ENCODE measurements around the gene FAM117A.
"Not testable (repeated sequence)": the region's sequence is repeated elsewhere in the genome, so short reads cannot be mapped to it uniquely, and the experiment has no call there.

The FAM117A gene

GRCh38 chr17:49742166-49742638 is 21.7 kb downstream of the FAM117A start:
- DNase-seq (ENCODE audit: low read depth, low spot score) = no peak
- no peak overlapping the region for H3K27ac ChIP-seq

GRCh38 chr17:49741692-49742076 is 22.2 kb downstream of the FAM117A start:
- no peak for DNase-seq (ENCODE audit: low read depth, low spot score)
- no peak overlapping the region for H3K27ac ChIP-seq

GRCh38 chr17:49741009-49741691 is 22.8 kb downstream of the FAM117A start:
- DNase-seq (ENCODE audit: low read depth, low spot score) = no peak
- no peak overlapping the region for H3K27ac ChIP-seq

- DNase-seq (ENCODE audit: low read depth, low spot score) = no peak
- H3K27ac ChIP-seq = no peak overlapping the region
Observed at GRCh38 chr17:49739641-49740271, 24.2 kb downstream of the FAM117A start.

GRCh38 chr17:49738456-49739163 is 25.3 kb downstream of the FAM117A start:
- no peak overlapping the region for H3K27ac ChIP-seq
- no peak for DNase-seq (ENCODE audit: low read depth, low spot score)

- H3K27ac ChIP-seq = no peak overlapping the region
- DNase-seq (ENCODE audit: low read depth, low spot score) = no peak
Observed at GRCh38 chr17:49734515-49735490, 29.1 kb downstream of the FAM117A start.

- DNase-seq (ENCODE audit: low read depth, low spot score) = no peak
- no peak overlapping the region for H3K27ac ChIP-seq
Observed at GRCh38 chr17:49731435-49731831, 32.5 kb downstream of the FAM117A start.

- no peak overlapping the region for H3K27ac ChIP-seq
Observed at GRCh38 chr17:49730785-49731434, 33.0 kb downstream of the FAM117A start.

GRCh38 chr17:49730078-49730784 is 33.7 kb downstream of the FAM117A start:
- DNase-seq (ENCODE audit: low read depth, low spot score) = no peak
- H3K27ac ChIP-seq = no peak overlapping the region

More at GRCh38 chr17:49730785-49731434, 33.0 kb downstream of the FAM117A start:
- no peak for DNase-seq (ENCODE audit: low read depth, low spot score)

GRCh38 chr17:49729069-49729468 is 34.9 kb downstream of the FAM117A start:
- no peak overlapping the region for H3K27ac ChIP-seq
- DNase-seq (ENCODE audit: low read depth, low spot score) = no peak

- H3K27ac ChIP-seq = no peak overlapping the region
- no peak for DNase-seq (ENCODE audit: low read depth, low spot score)
Observed at GRCh38 chr17:49728425-49728824, 35.5 kb downstream of the FAM117A start.

GRCh38 chr17:49727380-49727779 is 36.6 kb downstream of the FAM117A start:
- H3K27ac ChIP-seq = no peak overlapping the region
- no peak for DNase-seq (ENCODE audit: low read depth, low spot score)

GRCh38 chr17:49725452-49726130 is 38.3 kb downstream of the FAM117A start:
- H3K27ac ChIP-seq = no peak overlapping the region
- DNase-seq (ENCODE audit: low read depth, low spot score) = no peak

- H3K27ac ChIP-seq = not testable (repeated sequence)
Observed at GRCh38 chr17:49724552-49724951, 39.4 kb downstream of the FAM117A start.

GRCh38 chr17:49723423-49723822 is 40.5 kb downstream of the FAM117A start:
- no peak for DNase-seq (ENCODE audit: low read depth, low spot score)
- H3K27ac ChIP-seq = no peak overlapping the region

More at GRCh38 chr17:49724552-49724951, 39.4 kb downstream of the FAM117A start:
- DNase-seq (ENCODE audit: low read depth, low spot score) = not testable (repeated sequence)

- no peak overlapping the region for H3K27ac ChIP-seq
- DNase-seq (ENCODE audit: low read depth, low spot score) = no peak
Observed at GRCh38 chr17:49722066-49722465, 41.9 kb downstream of the FAM117A start.

GRCh38 chr17:49717371-49717861 is 46.5 kb downstream of the FAM117A start:
- no peak overlapping the region for H3K27ac ChIP-seq
- no peak for DNase-seq (ENCODE audit: low read depth, low spot score)

- DNase-seq (ENCODE audit: low read depth, low spot score) = no peak
- H3K27ac ChIP-seq = no peak overlapping the region
Observed at GRCh38 chr17:49716668-49717364, 47.1 kb downstream of the FAM117A start.

All from epithelial cell of prostate (primary cell).